HG03108 (cell line): ENCODE measurements around the gene GLP1R.

Source experiments
- ATAC-seq: cut with Tn5 transposase; IDR thresholded peaks from one replicate; pipeline ENCODE4 v1.9.1; 2021; ENCODE audit warnings: moderate library complexity; ENCODE audit not compliant: unreplicated experiment

The GLP1R gene

GRCh38 chr6:39061588-39061987 lies 13.0 kb downstream of the GLP1R start:
- ATAC-seq = no peak

GRCh38 chr6:39062014-39062740 lies 13.6 kb downstream of the GLP1R start:
- no peak for ATAC-seq

GRCh38 chr6:39063526-39063925 lies 14.9 kb downstream of the GLP1R start:
- ATAC-seq = no peak

- ATAC-seq = no peak
Observed at GRCh38 chr6:39065561-39065960, 17.0 kb downstream of the GLP1R start.

- ATAC-seq = no peak
Observed at GRCh38 chr6:39068391-39068790, 19.8 kb downstream of the GLP1R start.

- no peak for ATAC-seq
Observed at GRCh38 chr6:39072830-39073229, 24.2 kb downstream of the GLP1R start.

- no peak for ATAC-seq
Observed at GRCh38 chr6:39073471-39074355, 25.1 kb downstream of the GLP1R start.

- no peak for ATAC-seq
Observed at GRCh38 chr6:39074486-39074885, 25.9 kb downstream of the GLP1R start.

GRCh38 chr6:39075010-39075686 lies 26.6 kb downstream of the GLP1R start:
- ATAC-seq = no peak

GRCh38 chr6:39075807-39076622 lies 27.4 kb downstream of the GLP1R start:
- no peak for ATAC-seq

GRCh38 chr6:39076623-39077535 lies 28.3 kb downstream of the GLP1R start:
- no peak for ATAC-seq

- no peak for ATAC-seq
Observed at GRCh38 chr6:39077882-39078594, 29.5 kb downstream of the GLP1R start.

- ATAC-seq = no peak
Observed at GRCh38 chr6:39078695-39079094, 30.1 kb downstream of the GLP1R start.

GRCh38 chr6:39079197-39080125 lies 30.9 kb downstream of the GLP1R start:
- no peak for ATAC-seq

- no peak for ATAC-seq
Observed at GRCh38 chr6:39080246-39080875, 31.8 kb downstream of the GLP1R start.

- ATAC-seq = no peak
Observed at GRCh38 chr6:39082310-39082709, 33.7 kb downstream of the GLP1R start.

GRCh38 chr6:39083231-39083634 lies 34.7 kb downstream of the GLP1R start:
- ATAC-seq = no peak

- no peak for ATAC-seq
Observed at GRCh38 chr6:39084506-39084905, 35.9 kb downstream of the GLP1R start.
